ENCODE results near the gene PTPN6. TPM values are rescaled to one million over a fixed set of nuclear protein-coding genes. Genes with fewer than 3 reads are reported as not detected.

The PTPN6 gene
- total and polyA plus RNA-seq, 9 of the 15 experiments (the other 6 are each of a cell fraction or from before 2014, with no cell fraction given), result 1.5 to 5.1 (median 3.9) TPM

DNA sequence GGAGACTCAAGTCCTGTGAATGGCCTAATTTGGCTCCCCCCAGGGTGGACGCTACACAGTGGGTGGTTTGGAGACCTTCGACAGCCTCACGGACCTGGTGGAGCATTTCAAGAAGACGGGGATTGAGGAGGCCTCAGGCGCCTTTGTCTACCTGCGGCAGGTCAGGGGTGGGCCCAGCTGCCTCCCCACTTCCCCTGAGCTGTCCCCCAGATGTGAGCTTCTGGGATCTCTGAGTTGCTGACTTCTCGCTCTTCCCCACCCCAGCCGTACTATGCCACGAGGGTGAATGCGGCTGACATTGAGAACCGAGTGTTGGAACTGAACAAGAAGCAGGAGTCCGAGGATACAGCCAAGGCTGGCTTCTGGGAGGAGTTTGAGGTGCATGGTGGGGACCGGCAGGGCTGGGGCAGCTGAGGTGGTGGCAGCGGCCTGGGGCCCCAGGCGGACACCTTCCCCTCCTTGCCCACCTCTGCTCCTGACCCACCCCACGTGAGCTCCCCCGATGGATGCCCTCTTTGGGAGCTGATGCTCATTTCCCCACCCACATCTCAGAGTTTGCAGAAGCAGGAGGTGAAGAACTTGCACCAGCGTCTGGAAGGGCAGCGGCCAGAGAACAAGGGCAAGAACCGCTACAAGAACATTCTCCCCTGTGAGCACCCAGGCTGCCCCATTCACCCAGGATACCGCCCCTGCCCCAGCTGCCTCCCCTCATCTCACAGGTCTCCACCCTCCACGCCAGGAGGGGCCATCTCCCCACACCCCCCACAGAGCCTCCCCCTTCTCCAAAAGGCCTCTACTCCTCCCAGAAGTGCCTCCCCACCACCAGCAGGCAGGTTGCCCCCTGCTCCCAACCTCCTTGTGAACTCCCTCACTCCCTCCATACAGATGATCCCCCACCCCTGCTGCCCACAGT, 4.2 kb downstream of the PTPN6 start:
- no TSS peak for BruUV-seq (replicated peaks)
- no peaks in the 10 kb centered on the region for H3K27me3 ChIP-seq (ENCODE audit: control insufficient read depth in 2 of 2, insufficient read depth in 2 of 2, low read length in 2 of 2)
- no peaks in the 10 kb centered on the region for H3K9me1 ChIP-seq (ENCODE audit: control insufficient read depth, insufficient read depth, low read length)
- H3K4me1 ChIP-seq (replicated peaks in 1 of 2; ENCODE audit: control insufficient read depth in 2 of 2, insufficient read depth in 2 of 2, low read length in 2 of 2), result peaks cover 9 to 64% of the 10 kb centered on the region in 2 experiments
- no peak overlapping the region for H3K27ac ChIP-seq (ENCODE audit: extremely low read depth, low read depth, low read length)
- TF ChIP-seq EHMT2 (IDR thresholded peaks at IDR 0.05) (no peak), ZNF184 (CRISPR knock-in tag; IDR thresholded peaks at IDR 0.05) (no peak), SREBF1 (IDR thresholded peaks at IDR 0.05; ENCODE audit: borderline replicate concordance, low read depth, low read length) (no peak), KAT7 (CRISPR knock-in tag; IDR thresholded peaks at IDR 0.05; ENCODE audit: borderline replicate concordance) (no peak), ETS1 (conservative IDR thresholded peaks at IDR 0.05; ENCODE audit: control insufficient read depth, low read depth, low read length) (no peak), MTF1 (CRISPR knock-in tag; IDR thresholded peaks at IDR 0.05; ENCODE audit: borderline replicate concordance) (no peak), NFIC (IDR thresholded peaks at IDR 0.05) (no peak)
- TF ChIP-seq, protein P1, sequence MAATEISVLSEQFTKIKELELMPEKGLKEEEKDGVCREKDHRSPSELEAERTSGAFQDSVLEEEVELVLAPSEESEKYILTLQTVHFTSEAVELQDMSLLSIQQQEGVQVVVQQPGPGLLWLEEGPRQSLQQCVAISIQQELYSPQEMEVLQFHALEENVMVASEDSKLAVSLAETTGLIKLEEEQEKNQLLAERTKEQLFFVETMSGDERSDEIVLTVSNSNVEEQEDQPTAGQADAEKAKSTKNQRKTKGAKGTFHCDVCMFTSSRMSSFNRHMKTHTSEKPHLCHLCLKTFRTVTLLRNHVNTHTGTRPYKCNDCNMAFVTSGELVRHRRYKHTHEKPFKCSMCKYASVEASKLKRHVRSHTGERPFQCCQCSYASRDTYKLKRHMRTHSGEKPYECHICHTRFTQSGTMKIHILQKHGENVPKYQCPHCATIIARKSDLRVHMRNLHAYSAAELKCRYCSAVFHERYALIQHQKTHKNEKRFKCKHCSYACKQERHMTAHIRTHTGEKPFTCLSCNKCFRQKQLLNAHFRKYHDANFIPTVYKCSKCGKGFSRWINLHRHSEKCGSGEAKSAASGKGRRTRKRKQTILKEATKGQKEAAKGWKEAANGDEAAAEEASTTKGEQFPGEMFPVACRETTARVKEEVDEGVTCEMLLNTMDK (IDR thresholded peaks at IDR 0.05; ENCODE audit: borderline replicate concordance, insufficient read depth, low read depth, low read length, poor library complexity, severe bottlenecking), result no peak
- H3K36me3 ChIP-seq (ENCODE audit: control insufficient read depth, insufficient read depth, low read length), result no peaks in the 10 kb centered on the region
- H3K4me2 ChIP-seq (ENCODE audit: insufficient read depth, low read length), result no peak overlapping the region
- no peak for DNase-seq (ENCODE audit: extremely low read depth in 1 of 4, low spot score in 3 of 4)
- no peaks in the 10 kb centered on the region for H3K9me3 ChIP-seq (replicated peaks; ENCODE audit: control insufficient read depth, insufficient read depth, low read depth, low read length)
- H3K9ac ChIP-seq (ENCODE audit: insufficient read depth in 1 of 2, low read depth in 2 of 2, low read length in 2 of 2), result peak overlapping the region in 1 of 2 experiments; percentile 17; a peak in 2 of 4 replicates
- CTCF ChIA-PET (ENCODE audit: low intra/inter-chr PET ratio), result no interaction called here
- H4K20me1 ChIP-seq (replicated peaks; ENCODE audit: control insufficient read depth, insufficient read depth, low read length), result no peaks in the 10 kb centered on the region
- POLR2A ChIA-PET, result interaction anchor here (8.0 kb wide), 1 partner anchor 10 kb away, joined by 98 read pairs; the partner anchor contains the start of genes C12orf57 and RNU7-1
- in situ Hi-C loops (cut with MboI) (no loop called here), intact Hi-C loops (cut with micrococcal nuclease) (no loop called here)
- H3K4me3 ChIP-seq, result no peak overlapping the region
- no peak for ATAC-seq
- no peak overlapping the region for H2AFZ ChIP-seq (ENCODE audit: low read depth, low read length)
- FAIRE-seq, result no peak
- WGBS (ENCODE audit: insufficient coverage, low coverage, missing lambda C conversion rate), result 78% methylated on average over 13 of the region's 22 CpGs
- H3K79me2 ChIP-seq (ENCODE audit: control insufficient read depth, insufficient read depth, low read length), result no peaks in the 10 kb centered on the region

Data from K562 (cell line).